ENCODE measurements around the gene COG3. TPM values are rescaled to one million over a fixed set of nuclear protein-coding genes. Genes with fewer than 3 reads are reported as not detected.

COG3 gene
- 100 to 1,000 TPM in 1 of 2 donors, 10 to 100 TPM in 1; 22.8 to 113 TPM for total RNA-seq
- 10 to 100 TPM; 31.6 to 44.8 TPM for polyA plus RNA-seq

- H3K36me3 ChIP-seq (ENCODE audit: control insufficient read depth in 4 of 4, insufficient read depth in 3 of 4, low read depth in 1 of 4, low read length in 3 of 4): no peaks in the 10 kb centered on the region
Observed at GRCh38 chr13:45464687-45465453, at the start of gene COG3. Gene COG3 (plus strand): TSS chr13:45464939. CDS start chr13:45465037, 98 bp downstream.

More at GRCh38 chr13:45464687-45465453, at the start of gene COG3:
- peak; percentile 92 for DNase-seq (ENCODE audit: low spot score)
- peak within 1 kb of the TSS; percentile 65 to 99 (median 77) for H3K4me3 ChIP-seq (ENCODE audit: low read depth in 1 of 3, low read length in 3 of 3)
- no peaks in the 10 kb centered on the region for H3K9me3 ChIP-seq (ENCODE audit: control insufficient read depth in 4 of 4, low read length in 3 of 4)
- H3K4me1 ChIP-seq (ENCODE audit: control insufficient read depth in 4 of 4, insufficient read depth in 4 of 4, low read length in 3 of 4): peaks cover 15 to 37% (median 19%) of the 10 kb centered on the region in 4 donors
- peak within 1 kb of the TSS; percentile 69 to 91 for H3K9ac ChIP-seq (ENCODE audit: low read depth in 1 of 2, low read length in 2 of 2)
- TF ChIP-seq HNF4A (conservative IDR thresholded peaks at IDR 0.05) (peak; percentile 31 to 65), CTCF (IDR thresholded peaks at IDR 0.05; ENCODE audit: low read depth, low read length, missing input control) (peak; percentile 73), HNF4G (IDR thresholded peaks at IDR 0.05) (peak; percentile 30), ZBTB33 (IDR thresholded peaks at IDR 0.05) (peak; percentile 59), SP1 (IDR thresholded peaks at IDR 0.05) (peak; percentile 93), JUND (IDR thresholded peaks at IDR 0.05) (peak in 1 of 2 donors; percentile 53), MAX (IDR thresholded peaks at IDR 0.05) (peak; percentile 81), REST (IDR thresholded peaks at IDR 0.05) (peak; percentile 89), ATF3 (IDR thresholded peaks at IDR 0.05) (peak; percentile 51), RAD21 (IDR thresholded peaks at IDR 0.05) (peak; percentile 65 to 83), NR2F2 (IDR thresholded peaks at IDR 0.05) (peak; percentile 76), YY1 (IDR thresholded peaks at IDR 0.05) (peak; percentile 87), TAF1 (conservative IDR thresholded peaks at IDR 0.05) (peak; percentile 88), GABPA (IDR thresholded peaks at IDR 0.05 in 1 of 2, conservative IDR thresholded peaks at IDR 0.05 in 1 of 2) (peak; percentile 96 to 98), RXRA (IDR thresholded peaks at IDR 0.05) (peak; percentile 55 to 83), FOXA1 (IDR thresholded peaks at IDR 0.05) (peak; percentile 76), FOXA2 (IDR thresholded peaks at IDR 0.05) (peak; percentile 64), EGR1 (IDR thresholded peaks at IDR 0.05; ENCODE audit: low read depth in 2 of 2) (peak; percentile 91 to 92)
- H3K27me3 ChIP-seq (ENCODE audit: control insufficient read depth in 4 of 4, insufficient read depth in 4 of 4, low read length in 3 of 4): no peaks in the 10 kb centered on the region
- WGBS: under 1% methylated on average over 63 of the region's 63 CpGs
- peak within 1 kb of the TSS; percentile 76 to 96 for H3K27ac ChIP-seq (ENCODE audit: low read depth in 1 of 2, low read length in 2 of 2)
